Sciatic nerve (tissue), 2 donors: Measurements from ENCODE around the gene ATP13A2. TPM values are rescaled to one million over a fixed set of nuclear protein-coding genes. Genes with fewer than 3 reads are reported as not detected.

Experiments
- ATAC-seq: fragments of 200-7000 bp; cut with Tn5 transposase; one replicate; pipeline ENCODE4 v1.9.1; 2020; ENCODE audit warnings: mild to moderate bottlenecking, moderate library complexity
- DNase-seq: peaks from one replicate; pipeline ENCODE4 v3.0.0-alpha.2; 2020; ENCODE audit warnings: low spot score
- intact Hi-C: fragments of 100-400 bp; cut with DNase I; formaldehyde crosslinking; loops from one replicate; pipeline ENCODE4 v1.14.2; 2022
- total RNA-seq: library from RNA; stranded (reverse); fragmentation: NEBNext Ultra II Directional; extraction: Animal tissue kit (Norgen Biotek cat#: 25700); gene quantifications from one replicate; pipeline ENCODE4 v1.2.1, GENCODE V29; 2021
- donor health status: DM: no; HTN: no; CAD: no.
- donor health status: DM: no; HTN: no; CAD: no.

The ATP13A2 gene
- total RNA-seq, 1 donor from 2014 or later, result 40.8 TPM

DNA sequence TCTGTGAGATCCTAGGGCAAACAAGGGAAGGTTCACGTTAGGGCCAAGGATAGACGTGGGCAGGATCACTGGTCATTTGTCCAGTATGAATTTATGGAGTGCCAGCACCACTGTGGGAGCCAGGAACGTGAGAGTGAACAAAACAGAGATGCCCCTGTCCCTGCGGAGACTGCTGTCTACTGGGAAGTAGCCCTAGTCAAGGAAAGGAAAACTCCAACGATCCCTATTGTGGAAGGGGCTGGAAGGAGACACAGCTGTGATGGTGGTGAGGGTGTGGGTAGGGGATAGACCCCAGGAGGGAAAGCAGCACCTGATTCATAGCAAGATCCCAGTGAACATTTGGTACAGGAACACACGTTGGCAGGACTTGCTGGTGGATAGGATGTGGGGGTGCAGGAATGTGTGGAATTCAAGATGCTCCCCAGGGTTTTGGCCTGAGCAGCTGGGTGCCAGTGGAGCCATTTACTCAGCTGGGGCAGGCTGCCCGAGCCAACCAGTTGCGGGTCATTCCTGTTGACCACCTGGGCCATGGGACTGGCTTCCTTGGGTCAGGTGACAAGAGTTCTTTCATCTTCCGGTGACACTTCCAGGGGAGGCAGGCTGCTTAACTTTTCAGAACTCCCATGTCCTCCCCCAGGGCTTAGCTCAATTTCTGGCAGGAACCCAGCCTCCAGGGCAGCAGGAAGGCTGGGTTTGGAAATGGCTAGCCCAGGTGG is 1.2 kb upstream of the ATP13A2 start:
- ATAC-seq (peak; percentile 2), DNase-seq (no peak)
- intact Hi-C loops, result no loop called here

DNA sequence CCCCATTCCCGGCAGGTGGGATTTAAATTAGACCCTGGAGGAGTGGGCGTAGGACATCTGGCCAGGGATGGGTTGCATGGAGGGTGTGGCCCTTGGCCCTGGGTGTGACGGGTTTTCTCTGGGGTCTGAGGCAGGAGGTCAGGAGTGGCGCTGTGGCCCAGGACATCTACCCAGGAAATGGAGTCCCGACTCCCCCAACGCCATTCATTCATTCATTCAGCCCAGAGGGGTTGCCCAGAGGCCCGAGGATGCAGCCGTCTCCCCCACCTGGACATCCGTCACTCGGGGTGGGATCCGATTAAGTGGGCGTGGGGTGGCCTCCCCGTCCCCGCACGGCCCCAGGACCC is 663 bp downstream of the ATP13A2 start:
- DNase-seq (no peak), ATAC-seq (no peak)
- intact Hi-C loops, result no loop called here

DNA sequence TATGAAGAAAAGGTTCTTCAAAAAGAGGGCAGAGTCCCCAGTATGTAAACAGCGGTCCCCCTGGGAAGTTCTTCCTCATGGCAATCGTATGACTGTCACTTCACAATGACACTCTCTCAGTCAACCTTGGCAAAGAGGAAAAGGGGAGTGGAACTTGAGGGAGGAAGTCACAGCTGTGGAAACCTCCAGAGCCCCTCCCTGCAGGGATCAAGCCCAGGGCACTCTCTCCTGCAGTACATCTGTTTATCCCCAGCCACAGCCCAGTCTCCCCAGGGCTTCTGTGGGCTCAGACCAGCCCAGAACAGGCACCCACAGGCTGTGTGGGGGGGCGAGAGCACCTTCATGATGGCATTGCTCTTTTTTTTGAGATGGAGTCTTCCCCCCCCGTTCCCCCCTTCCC is 2.0 kb downstream of the ATP13A2 start:
- DNase-seq, result no peak
- intact Hi-C loops, result loop anchor here (5.0 kb wide), 1 partner anchor 1908 kb away; no protein-coding TSS in a partner anchor
- no peak for ATAC-seq

DNA sequence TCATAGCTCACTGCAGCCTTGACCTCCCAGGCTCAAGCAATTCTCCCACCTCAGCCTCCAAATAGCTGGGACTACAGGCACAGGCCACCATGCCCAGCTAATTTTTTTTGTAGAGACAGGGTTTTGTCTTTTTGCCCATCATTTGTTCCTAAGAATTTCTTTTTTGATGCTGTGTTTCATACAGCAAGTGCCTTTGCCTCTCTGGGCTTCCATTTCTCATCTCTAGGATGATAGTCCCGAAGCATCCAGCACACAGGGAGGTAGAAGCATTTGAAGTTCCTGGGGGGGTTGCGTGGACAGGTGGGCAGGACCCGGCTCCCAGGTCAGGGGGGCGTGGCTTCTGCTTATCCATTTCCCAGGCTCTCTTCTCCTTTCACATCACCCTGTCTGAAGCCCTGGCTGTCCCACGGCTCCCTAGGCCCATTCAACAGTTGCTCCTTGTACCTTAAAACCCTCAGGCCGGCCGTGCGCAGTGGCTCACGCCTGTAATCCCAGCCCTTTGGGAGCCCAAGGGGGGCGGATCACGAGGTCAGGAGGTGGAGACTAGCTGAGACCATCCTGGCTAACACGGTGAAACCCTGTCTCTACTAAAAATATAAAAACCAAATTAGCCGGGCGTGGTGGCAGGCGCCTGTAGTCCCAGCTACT is 3.4 kb downstream of the ATP13A2 start:
- ATAC-seq (no peak), DNase-seq (no peak)
- intact Hi-C loops, result loop anchor here (5.0 kb wide), 1 partner anchor 1909 kb away; no protein-coding TSS in a partner anchor

DNA sequence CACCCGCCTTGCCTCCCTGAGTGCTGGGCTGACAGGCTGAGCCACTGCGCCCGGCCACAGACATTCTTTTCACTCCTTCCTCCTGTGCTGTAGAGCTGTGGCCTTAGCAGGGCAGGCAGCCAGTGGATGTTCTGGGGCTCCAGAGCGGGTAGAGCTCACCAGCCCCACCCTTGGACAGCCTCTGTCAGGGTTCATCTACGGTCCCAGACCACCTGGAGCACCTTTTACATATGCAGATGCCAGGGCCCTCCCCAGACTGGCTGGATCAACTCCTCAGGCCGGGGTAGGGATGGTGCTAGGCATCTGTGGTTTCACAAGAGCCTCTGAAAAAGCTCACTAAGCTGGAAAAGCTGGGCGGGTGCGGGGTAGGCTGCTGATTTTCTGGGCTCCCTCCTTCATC is 4.6 kb downstream of the ATP13A2 start:
- no peak for ATAC-seq
- intact Hi-C loops, result loop anchor here (5.0 kb wide), 1 partner anchor 1910 kb away; no protein-coding TSS in a partner anchor
- no peak for DNase-seq

DNA sequence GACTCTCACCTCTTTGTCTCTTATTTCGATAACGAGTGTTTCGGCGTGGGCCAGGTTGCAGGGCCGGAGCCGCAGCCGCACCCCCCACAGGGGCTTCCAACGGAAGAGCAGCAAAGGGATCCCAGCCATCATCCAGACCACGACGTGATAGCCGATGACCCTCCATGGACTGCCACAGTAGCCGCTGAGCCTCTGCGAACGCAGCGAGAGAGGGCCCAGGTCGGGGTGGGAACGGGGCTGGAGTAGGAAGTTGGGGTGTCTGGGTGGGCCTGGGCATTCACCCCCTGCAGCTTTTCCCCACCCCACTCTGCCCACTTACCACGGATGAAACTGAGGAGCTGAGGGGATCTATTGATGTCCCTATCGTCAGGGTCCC is 6.4 kb downstream of the ATP13A2 start:
- ATAC-seq, result no peak
- no peak for DNase-seq
- intact Hi-C loops, result loop anchor here (5.0 kb wide), 1 partner anchor 1912 kb away; no protein-coding TSS in a partner anchor

DNA sequence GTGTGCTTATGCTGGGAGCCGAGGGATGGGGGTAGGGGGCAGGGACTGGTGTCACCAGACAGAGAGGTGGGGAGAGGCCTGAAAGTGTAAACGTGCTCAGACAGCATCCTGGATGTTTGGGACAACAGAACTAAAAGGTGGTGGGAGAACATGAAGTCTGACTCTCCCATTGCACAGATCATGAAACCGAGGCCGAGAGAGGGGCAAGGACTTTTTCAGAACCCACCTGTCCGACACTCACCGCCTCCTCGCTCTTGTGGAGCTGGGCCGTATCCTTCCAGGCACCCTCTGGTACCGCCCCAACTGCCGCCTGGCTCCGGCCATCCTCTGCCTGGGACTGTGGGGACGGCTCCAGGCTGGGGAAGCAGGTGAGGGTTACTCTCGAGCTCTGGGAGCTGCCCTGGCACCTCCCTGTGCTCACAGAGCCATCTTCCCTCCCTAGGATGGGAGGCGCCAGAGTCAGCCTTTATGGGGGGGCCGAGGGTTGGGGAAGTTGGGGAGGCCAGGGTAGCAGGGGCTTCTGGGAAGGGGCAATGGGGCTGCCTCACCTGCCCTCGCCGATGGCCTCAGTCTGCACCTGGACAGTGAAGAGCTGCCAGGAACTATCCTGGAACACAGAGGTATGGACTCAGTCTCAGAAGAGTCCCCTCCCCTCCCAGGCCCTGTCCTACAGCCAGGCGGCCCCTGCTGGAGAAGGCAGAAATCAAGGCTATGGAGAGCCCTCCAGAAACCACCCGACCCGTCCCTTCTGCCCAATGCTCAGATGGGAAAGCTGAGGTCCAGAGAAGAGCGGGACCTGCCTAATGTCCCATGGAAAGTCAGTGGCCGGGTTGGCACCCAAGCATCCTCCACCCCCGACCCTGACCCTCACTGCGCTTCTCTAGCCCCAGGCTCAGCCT is 7.0 kb downstream of the ATP13A2 start:
- ATAC-seq, result no peak
- intact Hi-C loops, result loop anchor here (5.0 kb wide), 1 partner anchor 1913 kb away; no protein-coding TSS in a partner anchor
- DNase-seq, result no peak

DNA sequence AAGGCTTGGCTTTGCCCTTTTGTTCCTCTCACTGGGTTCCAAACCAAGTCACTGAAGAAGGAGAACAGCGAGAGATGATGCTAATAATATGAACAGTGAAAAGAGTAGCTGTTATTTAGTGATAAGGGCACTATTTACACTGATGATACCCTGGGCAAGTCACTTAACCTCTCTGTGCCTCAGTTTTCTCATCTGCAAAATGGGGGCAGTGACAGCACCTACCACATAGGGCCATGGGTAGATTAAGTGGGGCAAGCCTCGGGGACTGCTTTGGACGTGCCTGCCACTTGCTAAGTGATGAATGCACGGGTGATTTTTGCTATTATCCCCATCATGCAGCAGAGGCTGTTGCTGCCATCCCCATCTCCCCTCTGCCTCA is 9.2 kb downstream of the ATP13A2 start:
- intact Hi-C loops, result no loop called here
- no peak for ATAC-seq
- DNase-seq, result no peak

DNA sequence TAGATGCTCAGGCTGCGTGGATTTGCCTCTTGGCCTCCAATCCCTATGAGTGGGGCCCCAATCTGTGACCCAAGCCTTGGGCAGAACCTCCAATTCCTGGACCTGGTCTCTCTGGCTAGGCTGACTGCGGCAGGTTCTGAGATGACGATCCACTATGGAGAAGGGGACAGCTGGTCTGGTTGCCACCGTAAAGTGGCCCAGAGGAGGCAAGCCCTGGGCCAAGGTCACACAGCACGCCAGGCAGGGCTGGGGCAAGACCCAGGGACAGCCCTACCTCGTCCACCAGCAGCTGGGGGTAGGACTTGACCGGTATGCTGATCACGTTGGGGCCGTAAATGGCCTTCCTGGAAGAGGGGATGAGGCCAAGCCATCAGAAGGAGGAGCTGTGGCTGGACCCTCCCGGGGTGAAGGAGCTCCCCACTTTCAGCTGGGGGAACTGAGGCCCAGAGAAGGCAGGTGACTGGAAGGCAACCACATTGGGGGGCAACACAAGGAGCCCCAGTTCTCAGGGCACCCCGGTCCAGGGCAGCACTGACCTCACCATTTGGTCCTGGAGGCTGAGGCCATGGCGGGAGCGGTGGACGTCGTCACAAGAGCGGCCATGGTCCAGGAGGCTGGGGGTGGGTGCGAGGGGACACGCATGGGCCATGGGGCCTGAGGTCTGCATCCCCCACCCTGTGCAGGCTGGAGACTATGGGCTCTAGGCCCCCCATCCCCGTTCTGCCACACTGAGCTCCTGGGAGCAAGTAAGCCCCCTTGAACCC is 9.8 kb downstream of the ATP13A2 start:
- DNase-seq (no peak), ATAC-seq (no peak)
- intact Hi-C loops, result no loop called here

DNA sequence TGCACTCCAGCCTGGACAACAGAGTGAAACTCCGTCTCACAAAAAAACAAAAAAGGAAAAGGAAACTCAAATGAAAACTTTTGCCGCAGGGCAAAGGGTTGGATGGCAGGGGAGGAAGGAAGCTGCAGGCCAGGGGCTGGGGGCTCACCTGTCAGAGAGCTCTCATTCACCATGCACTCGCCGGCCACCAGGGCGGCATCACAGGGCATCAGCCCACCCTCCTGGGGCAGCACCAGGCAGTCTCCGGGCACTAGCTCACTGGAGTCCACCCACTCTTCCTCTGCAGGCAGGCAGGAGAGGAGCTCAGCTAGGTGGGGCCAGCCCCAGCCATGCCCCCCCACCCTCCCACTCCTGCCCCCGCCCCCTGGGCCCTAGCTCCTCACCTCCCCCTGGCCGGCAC is 11.9 kb downstream of the ATP13A2 start:
- intact Hi-C loops, result no loop called here
- no peak for DNase-seq
- ATAC-seq, result no peak

DNA sequence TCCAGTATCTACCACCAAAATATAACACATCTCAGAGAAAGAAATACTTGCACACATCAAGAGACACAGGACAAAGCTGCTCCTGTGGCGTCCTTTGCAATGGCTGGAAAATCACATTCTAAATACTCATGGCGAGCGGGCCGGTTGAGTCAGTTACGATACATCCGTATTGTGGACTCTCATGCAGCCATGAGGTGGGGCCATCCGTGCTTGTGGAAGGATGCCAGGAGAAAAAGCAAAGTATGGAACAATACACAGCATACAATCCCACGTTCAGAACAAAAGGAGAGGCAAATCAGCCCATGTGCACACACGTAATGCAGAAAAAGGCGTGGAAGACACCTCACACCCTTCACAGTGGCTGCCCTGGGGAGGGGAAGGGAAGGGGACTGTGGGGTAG is 13.1 kb downstream of the ATP13A2 start:
- no peak for DNase-seq
- intact Hi-C loops, result no loop called here
- no peak for ATAC-seq

DNA sequence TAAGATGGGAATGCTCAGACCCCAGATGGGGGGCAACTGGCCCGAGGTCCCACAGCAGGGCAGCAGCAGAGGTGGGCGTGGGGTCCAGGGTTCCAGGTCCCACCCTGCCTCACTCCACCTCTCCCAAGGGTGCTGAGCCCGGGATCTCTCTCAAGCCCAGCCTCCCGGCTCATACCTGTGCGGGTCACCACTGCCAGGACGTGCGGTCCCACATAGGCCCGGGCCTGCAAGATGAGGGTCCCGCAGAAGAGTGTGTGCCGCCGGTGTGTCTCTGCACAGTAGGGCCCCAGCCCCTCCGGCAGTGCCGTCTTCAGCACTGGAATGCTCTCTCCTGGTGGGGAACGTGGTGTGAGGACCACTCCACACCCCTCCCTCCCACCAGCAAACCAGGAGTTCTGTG is 14.9 kb downstream of the ATP13A2 start:
- intact Hi-C loops, result no loop called here
- no peak for ATAC-seq
- no peak for DNase-seq

DNA sequence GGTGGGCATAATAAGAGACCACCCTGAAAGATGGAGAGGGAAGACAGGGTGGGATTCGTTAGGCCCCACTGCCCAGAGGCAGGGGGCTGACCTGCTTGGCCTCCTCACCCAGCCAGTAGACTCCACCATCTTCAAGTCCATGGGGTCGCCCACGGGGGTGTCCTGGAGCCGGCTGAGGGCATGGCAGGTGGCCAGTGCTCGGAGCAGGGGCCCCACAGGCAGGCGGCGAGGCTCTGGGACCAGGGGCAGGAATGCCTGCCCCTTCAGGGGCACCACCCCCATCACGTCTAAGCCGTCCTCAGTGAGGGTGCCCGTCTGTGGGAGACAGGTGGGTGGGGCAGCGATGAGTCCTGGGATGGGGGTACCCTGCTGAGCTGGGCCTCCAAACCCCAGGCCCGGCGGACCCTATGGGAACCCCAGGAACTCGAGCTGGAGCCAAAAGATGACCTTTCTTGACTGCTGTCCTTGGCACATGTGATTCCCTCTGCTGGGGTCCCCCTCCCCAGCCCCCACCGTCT is 18.1 kb downstream of the ATP13A2 start:
- no peak for ATAC-seq
- intact Hi-C loops, result no loop called here
- DNase-seq, result no peak

DNA sequence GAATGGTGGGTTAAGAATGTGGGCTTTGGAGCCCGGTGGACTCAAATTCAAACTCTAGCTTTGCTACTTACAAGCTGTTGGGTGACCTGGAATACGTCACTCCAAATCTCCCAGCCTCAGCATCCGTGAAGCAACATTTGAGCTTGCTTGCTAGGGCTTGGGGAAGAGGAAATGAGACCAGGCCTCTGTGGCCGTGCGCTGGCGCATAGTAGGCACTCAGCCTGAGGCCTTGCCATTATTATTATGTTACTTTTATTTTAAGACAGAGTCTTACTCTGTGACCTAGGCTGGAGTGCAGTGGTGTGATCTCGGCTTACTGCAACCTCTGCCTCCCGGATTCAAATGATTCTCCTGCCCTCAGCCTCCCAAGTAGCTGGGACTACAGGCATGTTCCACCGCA is 19.1 kb downstream of the ATP13A2 start:
- intact Hi-C loops, result no loop called here
- ATAC-seq, result no peak
- DNase-seq, result no peak

DNA sequence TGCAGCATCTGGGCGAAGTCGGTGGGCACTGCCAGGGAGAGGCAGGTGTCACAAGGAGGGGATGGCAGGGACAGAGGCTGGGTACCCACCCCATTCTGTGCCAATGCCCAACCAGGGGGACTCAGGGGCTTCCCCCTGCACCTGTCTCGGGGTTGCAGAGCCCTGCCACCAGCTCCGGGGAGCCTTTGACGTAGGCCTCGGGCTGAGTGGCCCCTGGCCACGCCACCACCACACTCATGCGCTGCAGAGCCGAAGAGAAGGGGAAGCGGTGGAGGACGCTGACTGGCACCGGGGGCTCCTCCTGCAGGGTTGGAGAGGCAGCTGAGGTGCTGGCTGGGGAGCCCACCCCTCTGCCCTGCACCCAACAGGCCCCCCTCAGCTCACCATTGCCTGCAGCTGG is 19.6 kb downstream of the ATP13A2 start:
- ATAC-seq (no peak), DNase-seq (no peak)
- intact Hi-C loops, result no loop called here

DNA sequence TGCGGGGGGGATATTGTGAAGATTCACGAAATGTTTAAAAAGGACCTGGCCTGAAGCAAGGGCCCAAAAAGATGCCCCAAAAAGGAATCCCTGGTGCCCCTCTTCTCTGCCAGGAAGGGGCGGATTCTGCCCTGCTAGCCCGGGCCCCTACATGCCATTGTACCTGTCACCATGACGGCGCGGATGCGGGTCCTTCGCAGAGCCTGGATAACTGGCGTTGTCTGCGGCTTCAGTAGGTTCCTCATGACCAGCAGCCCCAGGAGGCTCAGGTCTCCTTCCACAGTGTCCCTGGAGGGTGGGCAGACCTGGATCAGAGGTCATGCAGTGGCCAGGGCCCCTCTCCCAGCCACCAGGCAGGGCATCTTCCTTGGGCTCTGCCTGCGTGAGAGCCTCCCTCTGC is 20.2 kb downstream of the ATP13A2 start:
- DNase-seq, result no peak
- intact Hi-C loops, result no loop called here
- ATAC-seq, result no peak

DNA sequence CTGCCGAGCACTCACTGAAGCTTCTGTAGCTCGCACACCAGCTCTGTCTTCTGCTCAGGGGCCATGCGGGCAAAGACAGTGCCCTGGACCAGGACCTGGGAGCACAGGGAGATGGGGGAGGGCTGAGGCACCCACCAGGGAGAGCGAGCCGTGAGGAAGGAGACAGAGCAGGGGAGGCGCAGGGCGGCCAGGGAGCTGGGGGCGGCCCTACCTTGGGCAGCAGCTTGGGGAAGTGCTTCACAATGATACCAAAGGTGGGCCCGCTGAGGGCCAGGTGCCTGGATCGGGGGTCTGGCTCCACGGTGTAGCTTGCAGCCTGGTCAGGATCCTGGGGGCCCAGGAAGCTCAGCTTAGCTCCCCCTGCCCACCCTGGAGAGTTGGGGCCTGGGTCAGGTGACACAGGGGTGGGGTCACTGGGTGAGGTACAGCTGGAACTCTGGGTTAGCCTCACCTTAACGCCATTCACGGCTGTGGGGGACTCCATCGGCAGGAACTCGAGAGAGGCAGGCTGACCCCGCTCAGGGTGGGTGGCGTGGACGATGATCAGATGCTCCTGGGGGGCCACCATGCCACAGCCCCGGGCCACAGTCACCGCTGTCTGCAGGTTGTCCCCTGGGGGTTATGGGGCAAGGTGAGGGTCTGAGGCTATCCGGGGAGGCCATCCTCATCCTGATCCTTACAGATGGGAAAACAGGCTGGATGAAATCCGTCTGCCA is 21.9 kb downstream of the ATP13A2 start:
- DNase-seq (no peak), ATAC-seq (no peak)
- intact Hi-C loops, result no loop called here

DNA sequence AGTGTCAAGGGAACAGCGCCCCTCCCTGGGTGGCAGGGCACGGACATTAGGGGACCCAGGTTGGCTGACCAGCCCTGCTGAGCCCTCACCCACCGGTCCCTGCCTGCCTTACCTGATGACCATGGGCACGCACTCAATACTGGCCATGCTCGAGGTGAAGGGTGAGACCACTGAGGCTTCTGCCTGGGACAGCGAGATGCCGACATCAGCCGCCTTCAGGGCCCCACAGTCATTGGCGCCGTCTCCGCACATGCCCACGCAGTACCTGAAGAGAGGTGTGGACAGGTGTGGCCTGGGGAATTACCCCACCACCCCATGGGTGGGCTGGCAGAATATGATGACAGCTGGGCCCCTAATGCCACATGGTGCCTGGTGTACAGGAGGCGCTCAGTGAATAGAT is 23.5 kb downstream of the ATP13A2 start:
- ATAC-seq (no peak), DNase-seq (no peak)
- intact Hi-C loops, result no loop called here
